Measurements from ENCODE around the gene PTGIS.

DNA sequence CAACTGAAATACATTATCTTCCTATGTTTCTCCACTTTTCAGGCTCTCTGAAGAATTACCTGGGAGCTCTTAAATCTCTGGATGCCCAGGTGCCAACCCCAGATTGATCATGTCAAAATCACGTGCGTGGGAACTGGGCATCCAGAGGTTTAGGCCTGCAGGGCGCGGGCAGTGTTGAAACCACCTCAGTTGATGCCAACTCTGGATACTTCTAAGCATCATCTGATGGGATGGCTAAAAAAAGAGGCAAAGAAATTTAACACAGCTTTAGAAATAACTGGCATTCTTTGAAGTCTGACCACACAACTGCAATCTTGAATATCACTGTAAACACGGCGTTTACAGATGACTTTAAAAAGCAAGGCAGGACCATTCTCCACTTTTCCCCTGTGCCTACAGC lies 41.9 kb downstream of the PTGIS start:
- TF ChIP-seq POLR2A (IDR thresholded peaks at IDR 0.05), result no peak
- TF ChIP-seq CTCF (IDR thresholded peaks at IDR 0.05), result no peak

All from thyroid gland (tissue), 4 donors.